Measurements from ENCODE around the gene CEP95.

- TF ChIP-seq POLR2A (IDR thresholded peaks at IDR 0.05): no peak
- TF ChIP-seq CTCF (IDR thresholded peaks at IDR 0.05): no peak
- TF ChIP-seq POLR2AphosphoS5 (IDR thresholded peaks at IDR 0.05): no peak
- no peak for TF ChIP-seq EP300 (IDR thresholded peaks at IDR 0.05)
Measured at GRCh38 chr17:64544742-64545141, 38.0 kb downstream of the CEP95 start.

Data from stomach (tissue), 4 donors.